Liver (tissue), 9 donors: ENCODE data around the gene ZDHHC14. TPM values are rescaled to one million over a fixed set of nuclear protein-coding genes. Genes with fewer than 3 reads are reported as not detected.

Source experiments
- DNase-seq: peaks from one replicate; pipeline ENCODE4 v3.0.0-alpha.2; 2017; ENCODE audit warnings: low spot score
- H3K27ac ChIP-seq, 2 donors: one replicate each; pipeline ENCODE4 v1.7.0; 2013; ENCODE audit warnings: inconsistent platforms in 2 of 2, low read length in 2 of 2, control low read depth in 1 of 2, low read depth in 1 of 2, mild to moderate bottlenecking in 1 of 2
- H3K27me3 ChIP-seq, 4 donors: one replicate each; pipeline versions ENCODE4 v1.6.1 to v1.7.0; 2013; ENCODE audit warnings: low read length in 3 of 4, inconsistent platforms in 1 of 4, mild to moderate bottlenecking in 1 of 4, moderate library complexity in 1 of 4; ENCODE audit not compliant: control insufficient read depth in 4 of 4, insufficient read depth in 4 of 4
- H3K36me3 ChIP-seq, 4 donors: one replicate each; pipeline versions ENCODE4 v1.6.1 to v1.7.0; 2013; ENCODE audit warnings: low read length in 3 of 4, mild to moderate bottlenecking in 3 of 4, low read depth in 1 of 4, moderate library complexity in 1 of 4; ENCODE audit not compliant: control insufficient read depth in 4 of 4, insufficient read depth in 3 of 4
- H3K4me1 ChIP-seq, 4 donors: one replicate each; pipeline versions ENCODE4 v1.6.1 to v1.7.0; 2013; ENCODE audit warnings: low read length in 3 of 4, mild to moderate bottlenecking in 3 of 4, moderate library complexity in 1 of 4; ENCODE audit not compliant: control insufficient read depth in 4 of 4, insufficient read depth in 4 of 4
- H3K4me3 ChIP-seq, 3 donors: one replicate each; pipeline versions ENCODE4 v1.6.1 to v1.7.0; 2013; ENCODE audit warnings: low read length in 3 of 3, control low read depth in 1 of 3, low read depth in 1 of 3, mild to moderate bottlenecking in 1 of 3
- H3K9ac ChIP-seq, 2 donors: one replicate each; pipeline ENCODE4 v1.7.0; 2013; ENCODE audit warnings: low read length in 2 of 2, mild to moderate bottlenecking in 2 of 2, moderate library complexity in 2 of 2, control low read depth in 1 of 2, low read depth in 1 of 2
- H3K9me3 ChIP-seq, 4 donors: one replicate each; pipeline versions ENCODE4 v1.6.1 to v1.7.0; 2013; ENCODE audit warnings: low read length in 3 of 4; ENCODE audit not compliant: control insufficient read depth in 4 of 4
- EGR1 ChIP-seq, 2 donors: IDR thresholded peaks; 2 replicates each; pipeline ENCODE4 v1.6.1; 2016 to 2018; ENCODE audit warnings: antibody characterized with exemption in 2 of 2, low read depth in 2 of 2
- FOXA1 ChIP-seq: IDR thresholded peaks from 2 replicates; pipeline ENCODE4 v1.6.1; 2016; ENCODE audit warnings: antibody characterized with exemption
- FOXA2 ChIP-seq: IDR thresholded peaks from 2 replicates; pipeline ENCODE4 v1.6.1; 2016; ENCODE audit warnings: antibody characterized with exemption
- GABPA ChIP-seq, 2 donors: IDR thresholded peaks in 1 of 2; conservative IDR thresholded peaks in 1 of 2; 2 replicates each; pipeline ENCODE4 v1.6.1; 2016; ENCODE audit warnings: antibody characterized with exemption in 2 of 2, mild to moderate bottlenecking in 1 of 2, moderate library complexity in 1 of 2
- HNF4A ChIP-seq, 2 donors: conservative IDR thresholded peaks; 2 replicates each; pipeline ENCODE4 v1.6.1; 2016; ENCODE audit warnings: antibody characterized with exemption in 2 of 2, mild to moderate bottlenecking in 2 of 2
- HNF4G ChIP-seq: IDR thresholded peaks from 2 replicates; pipeline ENCODE4 v1.6.1; 2016; ENCODE audit warnings: antibody characterized with exemption
- JUND ChIP-seq, 2 donors: IDR thresholded peaks; 2 replicates each; pipeline ENCODE4 v1.6.1; 2016; ENCODE audit warnings: antibody characterized with exemption in 2 of 2
- MAX ChIP-seq: IDR thresholded peaks from 2 replicates; pipeline ENCODE4 v1.6.1; 2016; ENCODE audit warnings: antibody characterized with exemption
- NR2F2 ChIP-seq: IDR thresholded peaks from 2 replicates; pipeline ENCODE4 v1.6.1; 2016; ENCODE audit warnings: antibody characterized with exemption
- RAD21 ChIP-seq, 2 donors: IDR thresholded peaks; 2 replicates each; pipeline ENCODE4 v1.6.1; 2016; ENCODE audit warnings: antibody characterized with exemption in 2 of 2, mild to moderate bottlenecking in 2 of 2
- REST ChIP-seq: IDR thresholded peaks from 2 replicates; pipeline ENCODE4 v1.6.1; 2016; ENCODE audit warnings: antibody characterized with exemption, mild to moderate bottlenecking
- RXRA ChIP-seq, 2 donors: IDR thresholded peaks; 2 replicates each; pipeline ENCODE4 v1.6.1; 2017 to 2018; ENCODE audit warnings: antibody characterized with exemption in 2 of 2, mild to moderate bottlenecking in 1 of 2
- SP1 ChIP-seq: IDR thresholded peaks from 2 replicates; pipeline ENCODE4 v1.6.1; 2018; ENCODE audit warnings: antibody characterized with exemption, mild to moderate bottlenecking
- TAF1 ChIP-seq: conservative IDR thresholded peaks from 2 replicates; pipeline ENCODE4 v1.6.1; 2016; ENCODE audit warnings: antibody characterized with exemption, mild to moderate bottlenecking
- YY1 ChIP-seq: IDR thresholded peaks from 2 replicates; pipeline ENCODE4 v1.6.1; 2016; ENCODE audit warnings: antibody characterized with exemption, mild to moderate bottlenecking
- ZBTB33 ChIP-seq: IDR thresholded peaks from 2 replicates; pipeline ENCODE4 v1.6.1; 2016; ENCODE audit warnings: antibody characterized with exemption
- WGBS: extraction: QIAGEN DNeasy Blood & Tissue Kit; methylation state at CpG from one replicate; pipeline ENCODE4 v1.1.7; 2013; 5-methylcytosine and 5-hydroxymethylcytosine counted together
- polyA plus RNA-seq, 2 donors: library from polyadenylated mRNA; stranded (reverse) in 1 of 2; unstranded in 1 of 2; fragments of 200-250 nt in 1 of 2; fragments of >200 nt in 1 of 2; fragmentation: Nextera tagmentation in 1 of 2; extraction: Ambion mirVana in 1 of 2; gene quantifications; one replicate each; pipeline versions ENCODE4 v1.2.1 to v1.2.3, GENCODE V29; 2013 to 2015
- total RNA-seq, 2 donors: library from RNA; depleted of rRNA; stranded (reverse); fragments of >200 nt; gene quantifications; one replicate each; pipeline ENCODE4 v1.2.3, GENCODE V29; 2014
- TF ChIP-seq, protein P1 (sequence below): IDR thresholded peaks from 2 replicates; pipeline ENCODE4 v1.6.1; 2016; ENCODE audit warnings: antibody characterized with exemption
- TF ChIP-seq, protein P2 (sequence below): fragments of 150-350 bp; IDR thresholded peaks from 2 replicates; pipeline ENCODE4 v1.5.1; 2017; ENCODE audit warnings: improper control_type of control experiment, low read depth, low read length; ENCODE audit not compliant: missing input control
- donor health status: healthy.
- donor health status: healthy.
- donor health status: healthy.
- donor health status: healthy.
- donor health status: healthy.

Gene ZDHHC14
- total and polyA plus RNA-seq, 4 donors, result 4.4 to 11.7 (median 8.4) TPM

GRCh38 chr6:157364705-157365104, 16.3 kb upstream of the ZDHHC14 start:
- Histone ChIP-seq H3K4me3 (no peak overlapping the region), H3K9ac (no peak overlapping the region), H3K9me3 (no peaks in the 10 kb centered on the region), H3K27ac (no peak overlapping the region), H3K36me3 (no peaks in the 10 kb centered on the region), H3K27me3 (no peaks in the 10 kb centered on the region), H3K4me1 (no peaks in the 10 kb centered on the region)
- no peak for TF ChIP-seq EGR1 (IDR thresholded peaks at IDR 0.05; ENCODE audit: low read depth in 2 of 2)
- TF ChIP-seq ZBTB33, result no peak
- TF ChIP-seq, protein P1, sequence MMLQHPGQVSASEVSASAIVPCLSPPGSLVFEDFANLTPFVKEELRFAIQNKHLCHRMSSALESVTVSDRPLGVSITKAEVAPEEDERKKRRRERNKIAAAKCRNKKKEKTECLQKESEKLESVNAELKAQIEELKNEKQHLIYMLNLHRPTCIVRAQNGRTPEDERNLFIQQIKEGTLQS, result no peak
- no peak for TF ChIP-seq SP1
- no peak for TF ChIP-seq RAD21 (IDR thresholded peaks at IDR 0.05)
- TF ChIP-seq FOXA2, result no peak
- TF ChIP-seq JUND (IDR thresholded peaks at IDR 0.05), result no peak
- no peak for TF ChIP-seq REST
- TF ChIP-seq, protein P2, sequence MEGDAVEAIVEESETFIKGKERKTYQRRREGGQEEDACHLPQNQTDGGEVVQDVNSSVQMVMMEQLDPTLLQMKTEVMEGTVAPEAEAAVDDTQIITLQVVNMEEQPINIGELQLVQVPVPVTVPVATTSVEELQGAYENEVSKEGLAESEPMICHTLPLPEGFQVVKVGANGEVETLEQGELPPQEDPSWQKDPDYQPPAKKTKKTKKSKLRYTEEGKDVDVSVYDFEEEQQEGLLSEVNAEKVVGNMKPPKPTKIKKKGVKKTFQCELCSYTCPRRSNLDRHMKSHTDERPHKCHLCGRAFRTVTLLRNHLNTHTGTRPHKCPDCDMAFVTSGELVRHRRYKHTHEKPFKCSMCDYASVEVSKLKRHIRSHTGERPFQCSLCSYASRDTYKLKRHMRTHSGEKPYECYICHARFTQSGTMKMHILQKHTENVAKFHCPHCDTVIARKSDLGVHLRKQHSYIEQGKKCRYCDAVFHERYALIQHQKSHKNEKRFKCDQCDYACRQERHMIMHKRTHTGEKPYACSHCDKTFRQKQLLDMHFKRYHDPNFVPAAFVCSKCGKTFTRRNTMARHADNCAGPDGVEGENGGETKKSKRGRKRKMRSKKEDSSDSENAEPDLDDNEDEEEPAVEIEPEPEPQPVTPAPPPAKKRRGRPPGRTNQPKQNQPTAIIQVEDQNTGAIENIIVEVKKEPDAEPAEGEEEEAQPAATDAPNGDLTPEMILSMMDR, result no peak
- TF ChIP-seq GABPA (IDR thresholded peaks at IDR 0.05 in 1 of 2, conservative IDR thresholded peaks at IDR 0.05 in 1 of 2), result no peak
- no peak for TF ChIP-seq YY1
- no peak for TF ChIP-seq FOXA1
- no peak for TF ChIP-seq MAX
- TF ChIP-seq HNF4A (conservative IDR thresholded peaks at IDR 0.05), result no peak
- no peak for TF ChIP-seq TAF1
- no peak for TF ChIP-seq NR2F2
- no peak for TF ChIP-seq RXRA (IDR thresholded peaks at IDR 0.05)
- TF ChIP-seq HNF4G, result no peak
- WGBS, result 95% methylated on average over 1 of the region's 1 CpG
- DNase-seq, result no peak
